WTC11 (cell line): Measurements from ENCODE around the gene ATP2B2. TPM values are rescaled to one million over a fixed set of nuclear protein-coding genes. Genes with fewer than 3 reads are reported as not detected.
"Not testable (repeated sequence)": the region's sequence is repeated elsewhere in the genome, so short reads cannot be mapped to it uniquely, and the experiment has no call there.

Source experiments
- ATAC-seq: fragments of 200-7000 bp; cut with Tn5 transposase; 2 replicates; pipeline ENCODE4 v1.10.0; 2021; ENCODE audit warnings: mild to moderate bottlenecking, moderate library complexity
- CTCF ChIA-PET: fragments of 300-600 bp; sonication (Branson Sonifier 250); formaldehyde crosslinking; loops from one replicate; lab custom pipeline; 2021; ENCODE audit warnings: antibody characterized with exemption; lab: Charles Lee
- POLR2A ChIA-PET: fragments of 350-600 bp; sonication (Branson Sonifier 250); formaldehyde crosslinking; loops from one replicate; lab custom pipeline; 2021; ENCODE audit warnings: antibody characterized with exemption; lab: Charles Lee
- DNase-seq: peaks from one replicate; pipeline ENCODE4 v3.0.0; 2021; ENCODE audit warnings: low spot score
- H3K27ac Mint-ChIP-seq: 2 replicates; pipeline ENCODE4 v1.8.0; 2021; ENCODE audit warnings: mixed read lengths
- H3K27me3 Mint-ChIP-seq: 2 replicates; pipeline ENCODE4 v1.8.0; 2021; ENCODE audit warnings: low read depth, mild to moderate bottlenecking, moderate library complexity, mixed read lengths
- H3K36me3 Mint-ChIP-seq: 2 replicates; pipeline ENCODE4 v1.8.0; 2021; ENCODE audit warnings: mixed read lengths
- H3K4me1 Mint-ChIP-seq: 2 replicates; pipeline ENCODE4 v1.8.0; 2022; ENCODE audit warnings: mixed read lengths
- H3K4me3 Mint-ChIP-seq: 2 replicates; pipeline ENCODE4 v1.8.0; 2021; ENCODE audit warnings: mild to moderate bottlenecking, moderate library complexity, mixed read lengths
- H3K9me3 Mint-ChIP-seq: 2 replicates; pipeline ENCODE4 v1.8.0; 2021; ENCODE audit warnings: mixed read lengths
- AR ChIP-seq: fragments of 250-450 bp; sonication (Bioruptor Pico); IDR thresholded peaks from 2 replicates; pipeline ENCODE4 v1.9.0; 2021; ENCODE audit warnings: mild to moderate bottlenecking
- ATF2 ChIP-seq: sonication (generic); formaldehyde crosslinking; IDR thresholded peaks from 2 replicates; pipeline ENCODE4 v1.8.1; 2022; ENCODE audit warnings: low read depth, missing genetic modification reagents, borderline replicate concordance
- ATF3 ChIP-seq: sonication (generic); formaldehyde crosslinking; conservative IDR thresholded peaks from 2 replicates; pipeline ENCODE4 v1.8.1; 2022; ENCODE audit warnings: mild to moderate bottlenecking, missing genetic modification reagents
- CREB1 ChIP-seq: sonication (generic); formaldehyde crosslinking; IDR thresholded peaks from 2 replicates; pipeline ENCODE4 v1.8.0; 2023; ENCODE audit warnings: mild to moderate bottlenecking, missing genetic modification reagents
- E2F4 ChIP-seq: sonication (generic); formaldehyde crosslinking; IDR thresholded peaks from 2 replicates; pipeline ENCODE4 v1.8.1; 2022; ENCODE audit warnings: low read depth, mild to moderate bottlenecking, moderate library complexity, missing genetic modification reagents, borderline replicate concordance
- E2F5 ChIP-seq: sonication (generic); formaldehyde crosslinking; IDR thresholded peaks from 2 replicates; pipeline ENCODE4 v1.8.1; 2022; ENCODE audit warnings: mild to moderate bottlenecking, moderate library complexity, missing genetic modification reagents
- ETV6 ChIP-seq: sonication (generic); formaldehyde crosslinking; IDR thresholded peaks from 2 replicates; pipeline ENCODE4 v1.8.1; 2022; ENCODE audit warnings: mild to moderate bottlenecking, missing genetic modification reagents
- FOXP1 ChIP-seq: sonication (generic); formaldehyde crosslinking; IDR thresholded peaks from 2 replicates; pipeline ENCODE4 v1.8.0; 2022; ENCODE audit warnings: missing genetic modification reagents, mild to moderate bottlenecking, moderate library complexity, borderline replicate concordance
- HMGA2 ChIP-seq: fragments of 250-450 bp; sonication (Bioruptor Pico); IDR thresholded peaks from 2 replicates; pipeline ENCODE4 v1.4.0; 2021; ENCODE audit warnings: mild to moderate bottlenecking, moderate library complexity
- HMGXB4 ChIP-seq: sonication (generic); formaldehyde crosslinking; IDR thresholded peaks from 2 replicates; pipeline ENCODE4 v1.8.1; 2023; ENCODE audit warnings: mild to moderate bottlenecking, moderate library complexity, missing genetic modification reagents
- MAX ChIP-seq: sonication (generic); formaldehyde crosslinking; IDR thresholded peaks from 2 replicates; pipeline ENCODE4 v1.8.0; 2022; ENCODE audit warnings: mild to moderate bottlenecking, missing genetic modification reagents
- ZMAT4 ChIP-seq: fragments of 250-450 bp; sonication (Bioruptor Pico); IDR thresholded peaks from 2 replicates; pipeline ENCODE4 v1.9.0; 2021; ENCODE audit warnings: mild to moderate bottlenecking
- ZNF138 ChIP-seq: sonication (generic); formaldehyde crosslinking; conservative IDR thresholded peaks from 2 replicates; pipeline ENCODE4 v1.8.1; 2022; ENCODE audit warnings: mild to moderate bottlenecking, moderate library complexity, missing genetic modification reagents
- ZNF219 ChIP-seq: sonication (generic); formaldehyde crosslinking; IDR thresholded peaks from 2 replicates; pipeline ENCODE4 v1.8.0; 2023; ENCODE audit warnings: missing genetic modification reagents, mild to moderate bottlenecking, borderline replicate concordance
- ZNF232 ChIP-seq: sonication (generic); formaldehyde crosslinking; IDR thresholded peaks from 2 replicates; pipeline ENCODE4 v1.8.0; 2022; ENCODE audit warnings: mild to moderate bottlenecking, missing genetic modification reagents
- ZNF671 ChIP-seq: fragments of 250-450 bp; sonication (Bioruptor Pico); IDR thresholded peaks from 2 replicates; pipeline ENCODE4 v1.8.0; 2021; ENCODE audit warnings: mild to moderate bottlenecking
- total RNA-seq: library from RNA; stranded (reverse); gene quantifications from 3 replicates; pipeline ENCODE4 v1.2.3, GENCODE V29; 2021

ATP2B2 gene
- total RNA-seq, 1 experiment from 2014 or later = 0.48 TPM

GRCh38 chr3:10383850-10384248 is 121.5 kb downstream of the ATP2B2 start (continued):
- no peak for TF ChIP-seq ZMAT4

- no peak overlapping the region for H3K4me3 Mint-ChIP-seq
- ChIA-PET CTCF (no interaction called here), POLR2A (no interaction called here)
- H3K9me3 Mint-ChIP-seq = peaks cover 31% of the 10 kb centered on the region
- ATAC-seq (no peak), DNase-seq (no peak)
- H3K36me3 Mint-ChIP-seq = peaks cover 9% of the 10 kb centered on the region
- TF ChIP-seq HMGA2 (peak; percentile 90), ZNF671 (CRISPR knock-in tag) (no peak)
- TF ChIP-seq, all 79 proteins: peak for 1
- Mint-ChIP-seq H3K27ac (no peak overlapping the region), H3K4me1 (peaks cover 16% of the 10 kb centered on the region; the same call in 1 of the 2 replicates), H3K27me3 (peaks cover 11% of the 10 kb centered on the region)
Measured at GRCh38 chr3:10382892-10383849, 122.2 kb downstream of the ATP2B2 start.

GRCh38 chr3:10382445-10382844 is 122.9 kb downstream of the ATP2B2 start:
- peaks cover 16% of the 10 kb centered on the region; the same call in 1 of the 2 replicates for H3K4me1 Mint-ChIP-seq
- ATAC-seq, H3K4me3 Mint-ChIP-seq, H3K36me3 Mint-ChIP-seq, CTCF ChIA-PET, H3K27me3 Mint-ChIP-seq, POLR2A ChIA-PET, H3K27ac Mint-ChIP-seq, DNase-seq: not testable (repeated sequence)
- H3K9me3 Mint-ChIP-seq = peaks cover 24% of the 10 kb centered on the region

- Mint-ChIP-seq H3K9me3 (peaks cover 13% of the 10 kb centered on the region), H3K4me3 (no peak overlapping the region), H3K27me3 (no peaks in the 10 kb centered on the region), H3K27ac (no peak overlapping the region)
- TF ChIP-seq FOXP1 (CRISPR knock-in tag) = no peak
- no peak for TF ChIP-seq ATF2 (CRISPR knock-in tag)
- TF ChIP-seq CREB1 (CRISPR knock-in tag) = no peak
- no peak for TF ChIP-seq E2F5 (CRISPR knock-in tag)
- TF ChIP-seq ZNF138 (CRISPR knock-in tag) = no peak
- no peak for TF ChIP-seq MAX (CRISPR knock-in tag)
- TF ChIP-seq HMGXB4 (CRISPR knock-in tag) = no peak
- TF ChIP-seq ZNF219 = no peak
- no peak for TF ChIP-seq E2F4 (CRISPR knock-in tag)
- no peak for TF ChIP-seq ATF3 (CRISPR knock-in tag)
- no peak for TF ChIP-seq ZNF232 (CRISPR knock-in tag)
- TF ChIP-seq AR (CRISPR knock-in tag) = no peak
- TF ChIP-seq ETV6 = no peak
- TF ChIP-seq, all 79 proteins: peak for 0
- ChIA-PET CTCF (interaction anchor here (0.8 to 1.0 kb wide), 2 partner anchors 357 to 391 kb away, joined by 3 read pairs; no protein-coding TSS in a partner anchor), POLR2A (no interaction called here)
- DNase-seq (no peak), ATAC-seq (no peak)
- H3K36me3 Mint-ChIP-seq = no peaks in the 10 kb centered on the region
- H3K4me1 Mint-ChIP-seq = peaks cover 23% of the 10 kb centered on the region
Measured at GRCh38 chr3:10381336-10381735, 124.0 kb downstream of the ATP2B2 start.
